GM19035 (cell line): Measurements from ENCODE around the gene CIDEA.

Experiments
- ATAC-seq: cut with Tn5 transposase; IDR thresholded peaks from one replicate; pipeline ENCODE4 v1.9.1; 2021; ENCODE audit not compliant: unreplicated experiment

CIDEA gene

GRCh38 chr18:12296457-12296856, 42.3 kb downstream of the CIDEA start:
- ATAC-seq: no peak

DNA sequence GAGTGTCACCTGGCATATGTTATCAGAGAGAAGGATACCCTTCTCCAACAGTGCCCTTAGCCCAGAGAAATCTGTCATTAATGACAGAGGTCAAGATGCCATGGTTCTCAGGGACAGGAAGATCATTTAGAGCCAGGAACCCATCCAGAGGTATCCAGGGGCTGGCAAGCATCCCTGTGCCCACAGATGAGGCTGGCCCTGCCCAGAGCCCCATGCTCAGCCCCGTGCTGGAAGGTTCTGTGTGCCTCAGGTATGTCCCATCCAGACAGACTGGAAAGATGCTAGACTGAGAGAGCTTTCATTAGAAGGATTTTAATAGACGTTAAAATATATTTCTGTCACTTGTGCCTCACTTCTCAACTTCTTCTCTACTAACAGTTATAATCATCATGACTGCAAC, 45.7 kb downstream of the CIDEA start:
- no peak for ATAC-seq

- no peak for ATAC-seq
These were observed 47.3 kb downstream of the CIDEA start for GRCh38 chr18:12301263-12302005.

DNA sequence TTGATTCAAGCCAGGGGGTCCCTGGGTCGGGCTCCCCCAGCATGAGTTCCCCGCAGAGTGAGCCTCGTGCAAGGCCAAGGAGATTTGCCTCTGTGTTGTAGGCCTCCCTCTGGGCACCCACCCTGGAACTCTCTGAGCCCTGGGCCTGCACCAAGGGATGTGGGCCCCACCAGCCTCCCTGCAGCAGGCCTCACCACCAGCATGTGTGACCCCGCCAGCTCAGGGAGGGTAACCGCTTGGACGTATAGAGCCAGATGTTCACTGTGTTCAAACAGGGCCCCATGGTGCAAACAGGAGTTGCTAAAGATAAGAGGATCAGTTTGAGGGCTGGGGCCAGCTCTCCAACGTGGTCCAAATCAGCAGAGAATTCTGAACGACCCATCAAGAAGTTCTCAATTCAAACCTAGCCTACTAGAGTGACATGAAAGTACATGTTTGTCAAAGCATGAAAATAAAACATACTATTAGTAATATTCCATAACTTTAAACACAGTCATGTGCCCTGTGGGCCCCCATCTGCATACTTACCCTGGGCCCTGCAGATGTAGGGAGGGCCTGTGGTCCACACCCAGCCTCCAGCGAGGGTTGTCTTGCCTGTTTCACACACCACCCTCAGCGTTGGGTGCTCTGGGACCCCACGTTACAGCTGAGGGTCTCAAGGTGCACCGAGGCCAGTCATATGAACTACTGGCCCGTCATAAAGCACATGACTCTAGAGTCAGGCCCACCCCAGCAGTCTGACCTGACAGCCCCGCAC, 48.4 kb downstream of the CIDEA start:
- ATAC-seq: no peak

- ATAC-seq: no peak
These were observed 50.4 kb downstream of the CIDEA start for GRCh38 chr18:12304351-12305210.

- ATAC-seq: no peak
These were observed 51.0 kb downstream of the CIDEA start for GRCh38 chr18:12305211-12305610.

DNA sequence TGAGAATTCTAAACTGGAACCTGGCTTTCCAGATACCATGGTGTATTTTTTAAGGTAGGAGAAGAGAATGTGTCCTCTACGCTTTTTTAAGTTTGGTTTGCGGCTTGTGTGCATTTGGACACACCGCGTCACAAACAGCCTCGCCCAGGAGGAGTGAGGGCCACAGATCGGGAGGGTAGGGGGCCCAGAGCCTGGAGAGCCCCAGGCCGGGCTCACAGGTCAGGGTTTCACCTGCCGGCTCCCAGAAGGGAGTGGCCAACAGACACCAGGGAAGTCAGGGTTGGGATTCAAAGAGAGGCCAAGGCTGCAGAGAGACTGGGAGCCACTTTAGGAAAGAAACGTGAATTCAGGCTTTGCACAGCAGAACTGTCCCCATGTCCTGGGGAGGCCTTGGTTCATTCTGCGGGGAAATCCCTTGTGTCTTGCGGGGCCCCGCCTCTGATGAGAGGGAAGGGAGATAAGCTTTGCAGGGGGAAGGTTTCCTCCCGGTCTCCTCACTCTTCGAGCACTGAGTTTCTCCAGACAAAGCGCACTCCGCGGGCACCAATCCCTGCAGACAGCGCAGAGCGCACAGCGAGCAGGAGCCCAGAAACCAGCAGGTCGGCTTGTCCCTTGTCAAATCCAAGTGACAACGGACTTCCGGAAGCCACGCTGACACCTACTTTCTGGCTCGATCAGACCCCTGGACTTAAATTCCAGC, 51.9 kb downstream of the CIDEA start:
- ATAC-seq: no peak

- no peak for ATAC-seq
These were observed 52.9 kb downstream of the CIDEA start for GRCh38 chr18:12306752-12307700.

DNA sequence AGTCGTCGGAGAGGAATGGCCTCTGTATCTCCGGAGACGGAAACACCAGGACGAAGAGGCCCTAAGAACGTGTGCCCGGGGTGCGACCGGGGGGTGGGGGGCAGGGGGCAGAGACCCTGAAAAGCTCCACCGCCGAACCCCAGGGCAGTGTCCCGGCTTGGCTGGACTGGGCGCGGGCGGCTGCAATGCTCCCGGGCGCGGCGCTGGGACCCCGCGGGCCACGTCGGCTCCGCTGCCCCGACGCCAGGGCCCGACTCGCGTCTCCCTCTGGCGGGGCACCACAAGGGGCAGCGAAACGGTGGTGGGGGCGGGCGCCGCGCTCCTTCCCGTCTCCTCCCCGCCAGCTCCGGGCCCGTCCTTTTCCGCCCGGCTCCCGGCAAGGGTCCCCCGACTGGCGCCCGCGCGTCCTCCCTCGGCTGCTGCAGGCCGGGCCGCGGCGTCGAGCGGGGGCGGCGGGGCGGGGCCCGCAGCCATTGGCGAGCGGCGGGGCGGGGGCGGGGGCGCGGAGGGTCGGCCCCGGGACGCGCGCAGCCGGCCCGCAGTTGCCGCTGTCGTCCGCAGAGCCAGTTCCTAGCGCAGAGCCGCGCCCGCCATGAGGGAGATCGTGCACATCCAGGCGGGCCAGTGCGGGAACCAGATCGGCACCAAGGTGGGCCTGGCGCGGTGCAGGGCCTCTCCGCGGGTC, 53.7 kb downstream of the CIDEA start, which contains the start of gene TUBB6:
Gene TUBB6, plus strand, starts transcription at position 541 of the 685 bp plus-strand sequence. Its CDS starts 52 bp downstream, at position 593.
- ATAC-seq: no peak

DNA sequence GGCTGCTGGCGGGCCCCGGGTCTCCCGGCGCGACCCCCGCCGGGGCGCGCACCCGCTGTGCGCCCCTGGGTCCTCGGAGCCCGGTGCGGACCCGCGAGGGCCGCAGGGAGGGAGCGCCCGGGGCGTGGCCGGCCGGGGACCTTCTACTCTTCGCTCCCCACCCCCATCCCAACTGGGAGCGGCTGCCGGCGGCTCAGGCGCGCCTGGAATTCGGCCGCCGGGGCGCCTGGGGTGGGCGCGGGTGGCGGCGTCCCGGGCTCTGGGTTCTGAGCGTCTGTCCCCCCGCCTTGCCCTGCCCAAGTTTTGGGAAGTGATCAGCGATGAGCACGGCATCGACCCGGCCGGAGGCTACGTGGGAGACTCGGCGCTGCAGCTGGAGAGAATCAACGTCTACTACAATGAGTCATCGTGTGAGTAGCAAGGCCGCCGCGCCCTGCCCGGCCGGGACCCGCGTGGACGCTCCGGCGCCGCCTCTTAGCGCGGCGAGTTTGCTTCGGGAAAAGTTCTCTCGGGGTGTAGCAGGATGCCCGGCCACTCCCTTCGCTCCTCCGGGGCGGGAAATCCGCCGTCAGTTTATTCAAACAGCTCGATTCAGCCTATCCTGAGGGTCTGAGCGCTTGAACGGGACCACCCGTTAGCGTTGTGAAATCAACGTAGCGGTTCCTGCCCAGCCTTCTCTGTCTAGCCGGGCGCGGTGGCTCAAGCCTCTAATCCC, 54.4 kb downstream of the CIDEA start:
- ATAC-seq: no peak

DNA sequence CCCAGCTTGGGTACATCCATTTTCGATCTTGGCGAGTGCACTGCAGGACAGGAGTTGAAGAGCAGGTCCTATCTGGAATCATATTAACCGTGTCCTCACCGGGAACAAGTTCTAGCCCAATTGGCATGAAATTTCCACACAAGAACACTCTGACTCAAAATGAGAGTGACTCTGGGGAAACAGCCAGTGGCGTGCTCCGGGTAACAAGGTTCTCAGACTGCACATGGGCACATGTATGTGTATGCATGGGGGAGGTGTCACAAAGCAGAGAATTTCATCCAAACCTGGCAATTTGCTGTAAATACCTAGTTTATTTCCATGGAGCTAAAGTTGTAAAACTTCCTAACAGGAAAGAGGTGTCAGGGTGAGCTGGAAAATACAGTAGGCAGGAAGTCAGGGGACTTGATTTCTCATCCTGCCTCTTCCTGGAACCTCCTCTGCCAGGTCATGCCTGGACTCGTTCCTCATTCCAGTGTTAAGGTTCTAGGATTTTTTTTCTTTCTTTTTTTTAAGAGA, 55.6 kb downstream of the CIDEA start:
- ATAC-seq: no peak

DNA sequence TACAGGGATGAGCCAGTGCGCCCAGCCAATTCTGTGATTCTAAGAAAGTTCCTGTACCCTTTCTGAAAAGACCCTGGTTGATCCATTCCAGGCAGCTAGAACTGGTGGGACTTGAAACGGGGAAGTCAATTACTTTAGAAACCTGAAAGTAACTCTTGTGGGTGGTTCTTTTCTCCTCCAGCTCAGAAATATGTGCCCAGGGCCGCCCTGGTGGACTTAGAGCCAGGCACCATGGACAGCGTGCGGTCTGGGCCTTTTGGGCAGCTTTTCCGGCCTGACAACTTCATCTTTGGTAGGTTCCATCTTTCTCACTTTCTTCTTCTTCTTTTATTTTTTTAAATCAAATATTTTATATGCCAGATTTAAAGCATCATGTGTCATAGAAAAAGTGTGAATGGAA, 56.6 kb downstream of the CIDEA start:
- ATAC-seq: no peak

- no peak for ATAC-seq
These were observed 58.8 kb downstream of the CIDEA start for GRCh38 chr18:12312976-12313375.

- no peak for ATAC-seq
These were observed 59.5 kb downstream of the CIDEA start for GRCh38 chr18:12313530-12314245.

DNA sequence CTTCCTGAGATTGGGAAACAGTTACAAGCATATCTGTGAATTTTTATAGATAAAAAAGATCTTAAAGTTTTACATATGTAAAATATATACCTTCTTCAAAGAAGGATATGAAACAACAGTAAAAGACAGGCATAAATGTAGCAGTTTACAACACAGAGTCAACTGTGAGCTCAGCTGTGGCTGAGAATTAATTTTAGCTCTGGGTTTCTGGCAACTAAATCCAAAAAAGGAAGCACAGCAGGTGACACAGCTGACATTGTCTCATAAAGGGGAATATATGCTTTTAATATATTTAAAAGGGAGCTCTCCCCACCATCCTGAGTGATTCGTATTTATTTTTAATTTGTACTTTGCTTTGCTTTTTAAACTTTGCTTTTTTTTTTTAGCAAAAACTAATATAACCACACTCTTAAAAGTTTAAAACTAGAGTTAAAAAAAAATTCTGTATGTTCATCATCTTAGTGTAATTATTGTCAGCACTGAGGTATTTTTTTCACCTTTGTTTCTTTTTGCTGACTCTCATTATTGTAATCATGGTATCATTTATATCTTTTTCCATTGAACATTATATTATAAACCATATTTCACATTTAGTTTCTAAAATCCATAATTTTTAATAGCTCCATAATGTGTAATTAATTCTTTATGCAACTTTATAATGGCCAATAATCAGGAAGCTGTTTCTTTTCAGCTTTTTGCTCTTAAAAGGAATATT, 60.6 kb downstream of the CIDEA start:
- ATAC-seq: no peak

- no peak for ATAC-seq
These were observed 61.3 kb downstream of the CIDEA start for GRCh38 chr18:12315490-12315889.

- no peak for ATAC-seq
These were observed 61.8 kb downstream of the CIDEA start for GRCh38 chr18:12315911-12316310.
